ENCODE measurements around the gene CABP7.

- TF ChIP-seq CTCF (IDR thresholded peaks at IDR 0.05) = no peak
- TF ChIP-seq POLR2A (IDR thresholded peaks at IDR 0.05) = no peak
These were observed 46.3 kb upstream of the CABP7 start for GRCh38 chr22:29673361-29674066.
